UCSD-AML1 (cell line): ENCODE results near the gene TCP11L1.
A peak's percentile ranks its signal among the peaks of the same experiment; 100 is the strongest.
"Not testable (repeated sequence)": the region's sequence is repeated elsewhere in the genome, so short reads cannot be mapped to it uniquely, and the experiment has no call there.

Source experiments
- DNase-seq: peaks from one replicate; lab custom pipeline; 2025; ENCODE audit not compliant: unreplicated experiment; lab: John Stamatoyannopoulos, UW

TCP11L1 gene

DNA sequence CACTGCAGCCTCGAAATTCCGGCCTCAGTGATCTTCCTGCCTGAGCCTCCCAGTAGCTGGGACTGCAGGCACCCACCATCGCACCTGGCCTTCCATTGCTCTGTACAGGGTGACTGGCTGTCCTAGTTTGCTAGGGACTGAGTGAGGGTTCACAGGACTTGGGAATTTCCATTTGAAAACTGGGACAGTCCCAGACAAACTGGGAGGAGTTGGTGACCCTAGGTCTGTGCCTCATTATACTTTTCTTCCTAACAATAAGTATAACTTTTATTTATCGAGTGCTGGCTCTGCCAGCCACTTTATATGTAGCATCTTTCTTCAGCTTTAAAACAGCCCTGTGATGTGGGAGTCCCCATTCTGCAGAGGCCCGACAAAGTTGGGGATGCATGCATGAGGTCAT is 25.5 kb downstream of the TCP11L1 start:
- DNase-seq, result no peak

DNA sequence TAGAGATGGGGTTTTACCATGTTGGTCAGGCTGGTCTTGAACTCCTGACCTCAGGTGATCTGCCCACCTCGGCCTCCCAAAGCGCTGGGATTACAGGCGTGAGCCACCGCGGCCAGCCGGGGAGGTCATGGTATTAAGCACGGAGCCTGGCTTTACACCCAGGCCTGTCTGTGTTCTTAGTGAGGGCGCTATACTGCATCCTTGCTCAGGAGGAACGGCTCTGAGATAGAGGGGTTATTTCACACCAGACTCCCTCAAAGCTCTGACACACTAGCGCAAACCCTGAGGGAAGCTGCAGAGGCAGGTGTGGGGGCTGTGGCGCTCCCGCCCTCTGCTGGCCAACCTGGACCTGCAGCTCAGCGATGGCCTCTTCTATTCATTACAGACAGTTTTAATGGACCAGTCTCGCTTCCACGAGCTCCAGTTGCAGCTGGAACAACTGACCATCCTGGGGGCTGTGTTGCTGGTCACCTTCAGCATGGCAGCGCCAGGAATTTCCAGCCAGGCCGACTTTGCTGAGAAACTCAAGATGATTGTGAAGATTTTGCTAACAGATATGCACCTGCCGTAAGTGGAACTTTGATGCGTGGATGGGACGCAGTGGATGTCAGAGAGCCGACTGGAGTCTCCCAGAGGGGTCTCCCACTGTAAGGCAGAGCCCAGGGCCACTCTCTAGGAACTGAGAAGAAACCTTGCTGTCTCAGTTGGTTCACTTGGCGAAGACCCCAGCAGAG is 26.2 kb downstream of the TCP11L1 start:
- peak; percentile 63 for DNase-seq

DNA sequence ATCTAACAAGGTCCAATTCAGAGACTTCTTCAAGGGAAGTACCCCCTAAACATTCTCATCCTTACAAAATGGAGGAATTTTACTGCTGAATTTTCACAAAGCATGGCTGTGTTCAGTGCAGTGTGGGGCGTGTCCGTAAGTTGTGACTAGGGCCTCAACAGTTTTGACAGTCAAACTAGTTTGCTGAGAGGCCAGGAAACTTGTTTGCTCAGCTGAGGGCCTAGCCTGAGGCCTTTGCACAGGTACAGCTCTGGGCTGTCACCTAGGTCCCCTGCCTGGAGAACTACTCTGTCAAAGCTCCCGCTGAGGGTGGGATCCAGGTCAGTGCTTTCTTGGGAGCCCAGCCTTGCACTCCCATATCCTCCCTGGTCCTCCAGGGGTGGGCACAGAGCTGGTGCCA is 27.9 kb downstream of the TCP11L1 start:
- no peak for DNase-seq

DNA sequence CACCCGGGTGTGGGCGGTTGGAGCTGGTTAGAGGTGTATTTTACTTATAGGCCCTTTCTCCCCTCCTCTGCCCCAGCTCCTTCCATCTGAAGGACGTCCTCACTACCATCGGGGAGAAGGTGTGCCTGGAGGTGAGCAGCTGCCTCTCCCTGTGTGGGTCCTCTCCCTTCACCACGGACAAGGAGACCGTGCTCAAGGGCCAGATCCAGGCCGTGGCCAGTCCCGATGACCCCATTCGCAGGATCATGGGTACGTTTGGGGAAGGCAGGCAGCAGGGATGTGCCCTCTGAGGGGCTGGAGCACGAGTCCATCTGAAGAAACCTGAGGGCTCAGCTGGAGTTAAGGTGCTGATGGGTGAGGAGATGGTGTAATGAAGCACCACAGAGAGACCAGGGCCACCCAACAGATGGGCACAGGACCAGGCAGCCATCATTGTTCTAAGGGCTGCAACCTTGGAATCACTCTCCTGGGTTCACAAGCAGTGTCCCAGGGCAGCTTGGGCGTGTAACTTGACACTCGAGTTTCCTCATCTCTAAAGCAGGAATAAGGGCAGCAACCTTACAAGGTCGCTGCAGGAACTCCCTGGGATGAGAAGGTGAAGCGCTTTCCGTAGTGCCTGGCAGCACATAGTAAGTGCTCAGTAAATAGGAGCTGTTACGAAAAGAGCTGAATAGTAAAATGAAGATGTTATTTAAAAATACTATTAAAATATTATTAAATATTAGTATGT is 29.4 kb downstream of the TCP11L1 start:
- DNase-seq, result no peak

DNA sequence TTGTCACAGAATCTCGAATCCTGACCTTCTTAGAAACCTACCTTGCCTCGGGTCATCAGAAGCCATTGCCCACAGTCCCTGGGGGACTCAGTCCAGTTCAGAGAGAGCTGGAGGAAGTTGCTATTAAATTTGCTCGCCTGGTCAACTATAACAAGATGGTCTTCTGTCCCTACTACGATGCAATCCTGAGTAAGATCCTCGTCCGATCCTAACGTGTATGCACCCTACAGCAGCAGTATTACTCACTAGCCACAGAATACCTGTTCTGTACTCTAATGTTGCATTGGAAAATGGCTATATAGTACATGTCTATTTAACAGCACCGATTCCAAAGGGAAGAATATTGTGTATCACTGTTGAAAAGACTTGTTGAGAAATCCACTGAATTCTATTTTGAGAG is 33.1 kb downstream of the TCP11L1 start:
- no peak for DNase-seq

DNA sequence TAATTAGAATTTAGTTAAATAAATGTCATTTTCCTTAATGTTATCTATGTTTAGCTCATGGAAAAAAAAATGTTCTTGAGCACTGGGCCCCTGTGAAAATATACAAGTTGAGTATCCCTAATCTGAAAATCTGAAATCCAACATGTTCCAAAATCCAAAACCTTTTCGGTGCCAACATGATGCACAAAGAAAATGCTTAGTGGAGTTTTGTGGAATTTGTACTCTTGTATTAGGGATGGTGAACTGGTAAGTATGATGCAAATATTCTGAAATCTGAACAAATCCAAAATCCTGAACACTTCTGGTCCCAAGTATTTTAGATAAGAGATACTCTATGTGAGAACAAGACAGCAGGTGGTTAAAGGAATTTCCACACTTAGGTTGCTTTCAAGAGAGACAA is 44.5 kb downstream of the TCP11L1 start:
- DNase-seq, result no peak

DNA sequence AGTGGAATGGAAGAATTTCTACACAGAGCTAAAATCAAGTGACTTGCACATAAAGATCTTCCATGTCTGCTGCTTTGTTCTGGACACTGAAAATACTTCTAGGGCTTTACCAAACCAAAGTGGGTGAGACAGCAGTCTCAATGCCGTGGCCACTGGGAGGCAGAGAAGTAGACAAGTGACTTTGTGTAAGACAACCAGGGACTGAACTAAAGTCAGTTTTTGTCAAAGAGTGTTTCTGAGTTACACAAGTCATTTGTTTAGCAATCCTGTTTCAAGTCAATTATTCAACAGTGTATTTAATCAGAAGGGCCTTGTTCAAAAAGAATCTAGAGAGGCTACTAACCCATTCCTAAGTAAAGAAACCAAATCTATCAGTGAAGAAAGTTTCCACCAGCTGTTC is 46.6 kb downstream of the TCP11L1 start:
- no peak for DNase-seq

DNA sequence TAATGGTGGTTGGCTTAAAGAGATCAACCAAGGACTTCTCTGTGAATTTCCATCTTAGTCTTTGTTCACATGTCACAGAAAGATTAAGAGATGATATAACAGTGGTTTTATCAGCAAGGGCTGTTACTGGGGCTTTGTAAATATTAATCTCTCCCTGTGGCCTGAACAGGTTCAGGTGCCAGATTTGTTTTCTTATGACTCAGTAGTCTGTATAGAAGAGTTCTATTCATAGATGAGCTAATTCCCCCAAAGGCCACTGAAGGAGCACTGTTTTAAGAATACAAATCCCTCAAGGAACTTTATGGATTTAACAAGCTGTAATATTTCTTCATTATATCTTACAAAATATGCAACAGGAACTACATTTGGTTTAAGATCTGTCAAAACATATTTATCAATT is 50.4 kb downstream of the TCP11L1 start:
- no peak for DNase-seq

DNA sequence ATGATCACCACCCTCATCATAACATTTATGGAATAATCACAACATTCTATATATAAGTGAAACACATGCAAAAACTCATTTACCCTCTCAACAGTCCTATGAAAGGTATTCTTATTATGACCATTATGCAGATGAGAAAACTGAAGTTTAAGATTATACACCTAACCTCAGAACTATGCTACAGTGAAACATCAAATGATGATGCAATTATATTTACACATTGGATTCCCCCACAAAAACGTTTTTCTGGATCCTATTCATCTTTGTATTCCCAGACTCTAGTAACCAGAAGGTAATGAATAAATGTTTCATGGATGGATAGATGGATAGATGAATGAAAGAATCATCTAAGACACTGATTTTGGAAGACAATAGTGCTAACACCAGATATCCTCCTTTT is 54.8 kb downstream of the TCP11L1 start:
- DNase-seq, result no peak

DNA sequence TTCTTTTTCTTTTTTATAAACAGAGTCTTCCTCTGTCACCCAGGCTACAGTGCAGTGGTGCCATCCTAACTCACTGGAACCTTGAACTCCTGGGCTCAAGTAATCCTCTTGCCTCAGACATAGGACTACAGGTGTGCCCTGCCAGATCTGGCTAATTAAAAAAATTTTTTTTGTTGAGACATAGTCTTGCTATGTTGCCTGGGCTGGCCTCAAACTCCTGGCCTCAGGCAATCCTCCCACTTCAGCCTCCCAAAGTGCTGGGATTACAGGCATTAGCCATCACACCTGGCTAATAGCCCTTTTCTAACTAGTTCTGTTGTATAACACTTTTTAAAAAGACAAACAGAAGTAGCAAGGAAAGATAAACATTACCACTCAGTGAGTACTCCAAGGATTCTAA is 64.5 kb downstream of the TCP11L1 start:
- no peak for DNase-seq

DNA sequence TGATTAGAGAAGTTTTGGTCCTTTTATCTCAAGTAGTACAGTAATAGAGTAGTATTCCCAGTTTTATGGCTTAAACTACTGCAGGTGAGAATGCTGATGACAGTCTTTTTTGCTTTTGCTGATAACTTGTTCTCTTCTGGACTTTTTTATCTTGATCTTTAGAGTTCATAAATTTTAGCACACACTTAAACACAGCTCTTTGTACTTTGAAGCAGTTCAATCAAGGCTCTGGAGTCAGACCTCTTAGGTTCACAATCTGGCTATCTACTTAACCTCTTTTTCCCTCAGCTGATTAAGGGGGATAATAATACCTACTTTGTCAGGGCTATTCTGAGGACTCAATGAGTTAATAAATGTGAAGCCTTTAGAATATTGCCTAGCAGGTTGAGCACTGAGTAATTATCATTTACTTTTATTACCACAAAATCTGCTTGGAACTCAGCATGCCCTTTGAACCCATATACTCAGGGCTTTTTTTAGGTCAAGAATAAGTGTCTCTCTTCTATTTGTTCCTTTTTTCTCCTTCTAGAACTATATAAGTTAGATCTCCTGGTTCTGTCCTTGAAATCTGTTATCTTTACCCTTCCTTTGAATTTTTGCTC is 70.0 kb downstream of the TCP11L1 start:
- no peak for DNase-seq

DNA sequence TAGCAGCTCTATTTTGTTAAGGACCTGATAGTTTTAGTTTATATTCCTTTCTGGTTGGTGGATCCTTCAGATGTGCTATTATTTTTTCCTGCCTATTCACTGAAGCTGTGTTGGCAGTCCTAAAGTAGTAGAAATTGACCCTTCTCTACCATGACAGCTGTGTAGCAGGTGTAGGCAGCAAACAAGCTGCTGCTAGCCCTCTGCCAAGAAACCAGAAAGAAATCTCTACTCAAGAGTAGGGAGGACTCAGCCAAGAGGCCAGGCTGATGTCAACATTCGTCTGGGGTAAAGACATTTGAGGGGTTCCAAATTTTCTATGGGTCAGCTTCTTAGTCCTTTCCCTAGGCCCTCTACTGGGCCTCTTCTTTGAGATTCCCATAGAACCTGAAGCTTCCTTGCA is 70.7 kb downstream of the TCP11L1 start:
- no peak for DNase-seq

DNA sequence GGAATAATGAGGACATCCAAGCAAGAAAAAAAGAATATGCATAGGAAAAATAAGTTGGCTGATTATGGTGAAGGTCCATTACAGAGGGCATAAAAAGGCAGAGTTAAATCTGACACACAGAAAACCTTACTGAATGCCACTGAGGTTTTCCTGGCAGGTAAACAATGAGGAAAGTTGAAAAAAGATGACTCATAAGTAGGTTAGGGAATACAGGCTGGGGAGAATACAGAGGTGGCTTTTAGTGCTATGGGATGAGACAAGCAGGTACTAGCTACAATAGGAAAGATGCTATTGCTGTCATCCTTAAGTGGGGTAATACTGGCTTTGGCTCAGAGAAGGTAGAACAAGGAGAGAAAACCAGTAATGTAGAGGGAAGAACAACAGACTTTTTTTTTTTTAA is 77.2 kb downstream of the TCP11L1 start:
- no peak for DNase-seq

DNA sequence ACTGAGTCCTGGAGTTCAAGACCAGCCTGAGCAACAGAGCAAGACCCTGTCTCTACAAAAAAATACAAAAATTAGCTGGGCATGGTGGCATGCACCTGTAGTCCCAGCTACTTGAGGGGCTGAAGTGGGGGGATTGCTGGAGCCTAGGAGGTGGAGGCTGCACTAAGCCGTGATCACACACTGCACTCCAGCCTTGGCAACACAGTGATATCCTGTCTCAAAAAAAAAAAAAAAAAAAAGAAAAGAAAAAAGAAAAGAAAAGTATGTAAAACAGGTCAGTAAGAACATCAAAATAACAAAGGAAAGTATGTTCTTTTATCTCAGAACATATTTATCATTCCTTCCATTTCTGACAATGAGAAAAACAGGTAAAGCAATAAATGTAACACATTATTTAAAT is 83.3 kb downstream of the TCP11L1 start:
- not testable (repeated sequence) for DNase-seq
